HG03064 (cell line): ENCODE results near the gene NLGN4Y.

Experiments
- ATAC-seq: cut with Tn5 transposase; IDR thresholded peaks from one replicate; pipeline ENCODE4 v1.9.1; 2021; ENCODE audit warnings: low read depth; ENCODE audit not compliant: unreplicated experiment

Gene NLGN4Y

GRCh38 chrY:14524272-14525231, at the start of gene NLGN4Y:
NLGN4Y (plus strand) TSS chrY:14524529; CDS start chrY:14622120, 97,591 bp downstream.
- no peak for ATAC-seq

- no peak for ATAC-seq
These were observed 38.4 kb upstream of the NLGN4Y start for GRCh38 chrY:14485935-14486334.

GRCh38 chrY:14490226-14490625, 34.1 kb upstream of the NLGN4Y start:
- ATAC-seq = no peak

GRCh38 chrY:14498071-14498470, 26.3 kb upstream of the NLGN4Y start:
- ATAC-seq = no peak

- ATAC-seq = no peak
These were observed 19.7 kb upstream of the NLGN4Y start for GRCh38 chrY:14504592-14504991.

- no peak for ATAC-seq
These were observed 1.9 kb upstream of the NLGN4Y start for GRCh38 chrY:14522379-14522950.

GRCh38 chrY:14523491-14524271, 648 bp upstream of the NLGN4Y start:
- ATAC-seq = no peak

GRCh38 chrY:14525315-14525714, 986 bp downstream of the NLGN4Y start:
- ATAC-seq = no peak

- no peak for ATAC-seq
These were observed 4.0 kb downstream of the NLGN4Y start for GRCh38 chrY:14528361-14528760.

- ATAC-seq = no peak
These were observed 12.4 kb downstream of the NLGN4Y start for GRCh38 chrY:14536703-14537102.

GRCh38 chrY:14543506-14543905, 19.2 kb downstream of the NLGN4Y start:
- ATAC-seq = no peak

GRCh38 chrY:14581294-14581693, 57.0 kb downstream of the NLGN4Y start:
- ATAC-seq = no peak

GRCh38 chrY:14586725-14587124, 62.4 kb downstream of the NLGN4Y start:
- no peak for ATAC-seq

GRCh38 chrY:14601372-14601771, 77.0 kb downstream of the NLGN4Y start:
- ATAC-seq = no peak

- ATAC-seq = no peak
These were observed 93.3 kb downstream of the NLGN4Y start for GRCh38 chrY:14617625-14618024.

- no peak for ATAC-seq
These were observed 94.2 kb downstream of the NLGN4Y start for GRCh38 chrY:14618513-14618912.

GRCh38 chrY:14628208-14628607, 103.9 kb downstream of the NLGN4Y start:
- no peak for ATAC-seq

GRCh38 chrY:14631676-14632075, 107.3 kb downstream of the NLGN4Y start:
- ATAC-seq = no peak

- no peak for ATAC-seq
These were observed 109.4 kb downstream of the NLGN4Y start for GRCh38 chrY:14633718-14634117.

- ATAC-seq = no peak
These were observed 110.6 kb downstream of the NLGN4Y start for GRCh38 chrY:14634954-14635353.

- ATAC-seq = no peak
These were observed 113.2 kb downstream of the NLGN4Y start for GRCh38 chrY:14637551-14637950.
